HepG2 (cell line): ENCODE measurements around the gene EPB41L1.

Source experiments
- DRAP1 ChIP-seq: IDR thresholded peaks from 2 replicates; pipeline ENCODE4 v1.6.1; 2016; ENCODE audit warnings: missing genetic modification reagents, missing compliant biosample characterization
- GABPB1 ChIP-seq: IDR thresholded peaks from 2 replicates; pipeline ENCODE4 v1.6.1; 2016; ENCODE audit warnings: mild to moderate bottlenecking, missing genetic modification reagents, moderate library complexity, missing compliant biosample characterization
- SP4 ChIP-seq: sonication (generic); formaldehyde crosslinking; IDR thresholded peaks from 2 replicates; pipeline ENCODE4 v1.8.1; 2023; ENCODE audit warnings: mild to moderate bottlenecking, missing genetic modification reagents
- ZBTB25 ChIP-seq: IDR thresholded peaks from 2 replicates; pipeline ENCODE4 v1.6.1; 2018; ENCODE audit warnings: missing genetic modification reagents

- TF ChIP-seq DRAP1 (CRISPR knock-in tag) (no peak), ZBTB25 (no peak), GABPB1 (CRISPR knock-in tag) (no peak), SP4 (CRISPR knock-in tag) (no peak)
Observed at GRCh38 chr20:36125097-36125496, 29.4 kb upstream of the EPB41L1 start.
